NCI-H2171 treated with DMSO at 0.1 percent for 48 hours (cell line): ENCODE measurements around the gene OR4D9.
A peak's percentile ranks its signal among the peaks of the same experiment; 100 is the strongest.
"Not testable (repeated sequence)": the region's sequence is repeated elsewhere in the genome, so short reads cannot be mapped to it uniquely, and the experiment has no call there.

Source experiments
- DNase-seq: peaks from one replicate; lab custom pipeline; 2025; lab: John Stamatoyannopoulos, UW

The OR4D9 gene

DNA sequence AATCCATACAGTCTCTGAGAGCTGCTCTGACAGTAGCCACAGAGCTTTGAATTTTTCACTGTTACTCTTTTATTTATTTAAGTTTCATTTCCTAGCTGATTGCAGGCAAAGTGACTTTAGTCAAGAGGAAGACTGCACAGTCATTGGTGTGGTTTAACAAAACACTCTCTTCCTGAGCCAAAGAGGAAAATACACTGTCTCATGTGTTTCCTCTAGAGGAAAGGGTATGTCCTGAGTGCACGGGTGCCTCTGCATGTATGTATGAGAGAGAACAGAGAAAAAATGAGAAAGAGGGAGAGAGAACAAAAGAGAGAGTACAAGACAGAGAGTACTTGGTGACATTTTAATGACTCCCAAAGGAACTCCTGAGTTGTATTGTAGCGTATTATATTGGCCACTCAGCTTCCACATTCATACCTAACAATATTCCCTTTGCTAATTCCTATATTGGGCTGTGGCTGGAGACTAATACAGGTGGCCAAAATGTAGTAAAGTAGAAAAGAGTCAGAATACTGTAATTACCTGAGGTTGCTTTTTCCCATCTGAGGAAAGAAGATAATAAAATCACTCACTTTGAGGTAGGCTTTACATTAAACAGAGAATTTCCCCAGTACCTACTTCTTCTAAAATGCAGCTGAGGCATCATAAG lies at the start of gene OR4D9:
TSS of gene OR4D9 (plus strand) at position 599 of the 649 bp plus-strand sequence. CDS start 3,374 bp downstream, outside the sequence.
- DNase-seq: no peak

- DNase-seq: peak; percentile 30
These were observed 48.1 kb upstream of the OR4D9 start for GRCh38 chr11:59463190-59463641.

- no peak for DNase-seq
These were observed 38.3 kb upstream of the OR4D9 start, which contains the start of gene OR4D10 for GRCh38 chr11:59473015-59473414. Gene OR4D10 (plus strand): TSS chr11:59473315. CDS start chr11:59477430, 4,115 bp downstream.

- no peak for DNase-seq
These were observed 36.2 kb upstream of the OR4D9 start for GRCh38 chr11:59475176-59475575.

DNA sequence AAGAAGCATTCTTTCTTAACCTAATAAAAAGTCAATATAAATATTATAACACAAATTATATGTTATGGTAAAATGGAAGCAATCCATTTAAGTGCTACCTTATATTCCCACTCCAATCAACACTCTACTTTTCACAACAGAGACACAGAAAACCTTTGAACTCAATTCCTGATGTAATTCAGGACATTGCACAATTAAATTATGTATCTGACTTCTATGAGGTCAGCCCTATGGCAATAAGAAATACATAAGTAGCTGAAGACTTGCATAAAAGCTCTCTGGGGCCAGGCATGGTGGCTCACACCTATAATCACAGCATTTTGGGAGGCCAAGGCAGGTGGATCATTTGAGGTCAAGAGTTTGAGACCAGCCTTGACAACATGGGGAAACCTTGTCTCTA lies 31.4 kb upstream of the OR4D9 start:
- no peak for DNase-seq

GRCh38 chr11:59480359-59480758 lies 31.0 kb upstream of the OR4D9 start:
- DNase-seq: no peak

DNA sequence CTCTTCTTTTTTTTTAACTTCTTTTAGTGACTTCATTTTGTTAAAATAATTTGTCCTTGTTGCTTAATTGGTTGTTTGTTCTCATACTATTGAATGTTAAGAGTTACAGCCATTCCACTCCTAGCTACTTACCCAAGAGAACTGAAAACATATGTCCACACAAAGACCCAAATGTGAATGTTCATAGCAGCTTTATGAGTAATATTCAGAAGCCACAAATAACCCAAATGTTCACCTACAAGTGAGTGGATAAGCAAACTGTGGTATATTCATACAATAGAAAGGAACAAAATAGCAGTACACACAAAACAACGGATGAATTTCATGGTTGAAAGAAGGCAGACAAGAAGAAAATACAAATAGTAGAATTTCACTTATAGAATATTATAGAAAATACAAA lies 9.4 kb upstream of the OR4D9 start:
- DNase-seq: no peak

GRCh38 chr11:59503276-59503675 lies 8.1 kb upstream of the OR4D9 start, which contains the start of gene OR4D11:
Gene OR4D11 (plus strand): TSS chr11:59503576. CDS start chr11:59503576, 0 bp downstream.
- DNase-seq: no peak

DNA sequence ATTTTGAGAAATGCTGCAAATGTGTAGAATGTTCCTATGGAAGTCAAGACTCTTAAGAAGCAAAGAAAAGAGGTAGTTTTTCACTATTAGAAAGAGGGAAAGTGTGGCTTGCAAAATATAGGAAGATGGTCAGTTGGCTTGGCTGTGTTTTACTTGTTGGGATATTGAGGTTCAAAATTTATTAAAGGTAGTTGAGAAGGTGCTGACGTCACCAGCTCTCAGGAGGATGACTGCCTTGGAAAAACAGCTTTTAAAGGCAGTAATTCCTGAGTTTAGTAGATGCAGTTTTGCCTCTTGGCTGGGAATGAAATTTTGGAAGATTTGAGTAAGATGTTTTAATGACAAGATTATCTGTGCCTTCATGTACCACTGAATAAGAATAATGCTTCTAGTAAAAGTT lies 336 bp downstream of the OR4D9 start:
- no peak for DNase-seq

DNA sequence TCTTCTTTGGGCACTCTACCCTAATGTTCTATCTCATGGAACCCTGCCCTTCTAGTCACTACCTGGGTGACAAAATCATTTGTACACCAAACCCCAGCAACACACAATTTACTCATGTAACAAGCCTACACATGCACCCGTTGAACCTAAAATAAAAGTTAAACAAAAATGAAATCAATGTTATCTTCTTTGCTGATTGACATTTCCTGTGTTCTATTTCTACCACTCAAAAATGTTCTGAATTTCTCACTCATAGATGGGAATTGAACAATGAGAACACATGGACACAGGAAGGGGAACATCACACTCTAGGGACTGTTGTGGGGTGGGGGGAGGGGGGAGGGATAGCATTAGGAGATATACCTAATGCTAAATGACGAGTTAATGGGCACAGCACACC lies 8.8 kb downstream of the OR4D9 start:
- not testable (repeated sequence) for DNase-seq

GRCh38 chr11:59520741-59521140 lies 9.4 kb downstream of the OR4D9 start:
- DNase-seq: no peak

DNA sequence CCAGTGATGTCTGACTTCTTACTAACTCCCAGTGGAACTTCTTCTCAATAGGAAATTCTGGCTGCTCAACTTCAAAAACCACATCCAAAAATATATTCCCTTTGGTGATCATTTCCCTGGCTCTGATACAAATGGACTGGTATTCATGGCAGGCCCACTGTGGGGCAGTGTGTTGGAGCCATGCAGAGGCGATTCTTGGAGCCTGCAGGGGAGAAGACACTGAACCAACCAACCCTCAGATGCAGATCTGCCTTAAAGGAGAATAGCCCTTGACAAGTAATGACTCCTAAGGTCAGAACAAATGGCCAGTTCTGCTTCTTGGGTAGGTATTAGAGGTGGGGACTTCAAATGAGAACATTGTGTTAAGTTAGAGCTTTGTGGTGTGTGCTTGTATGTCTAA lies 12.2 kb downstream of the OR4D9 start:
- no peak for DNase-seq

DNA sequence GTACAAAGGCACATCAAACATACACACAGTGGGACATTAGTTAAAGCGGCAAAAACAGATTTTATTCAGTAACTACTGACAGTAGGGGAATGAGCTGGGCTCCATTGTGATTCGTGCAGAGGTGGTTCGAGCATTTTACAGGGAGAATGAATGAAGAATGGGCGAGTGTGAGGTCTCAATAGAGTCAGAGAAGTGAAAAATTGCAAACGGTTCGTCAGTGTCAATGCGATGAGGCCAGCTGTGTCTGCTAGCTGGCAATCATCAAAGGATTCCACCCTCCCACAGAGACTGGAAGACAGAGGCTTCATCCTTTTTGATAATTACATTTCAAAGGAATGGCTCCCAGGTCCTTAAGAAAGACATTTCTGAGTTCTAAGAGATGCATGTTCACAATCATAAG lies 17.4 kb downstream of the OR4D9 start:
- no peak for DNase-seq

GRCh38 chr11:59532620-59533019 lies 21.3 kb downstream of the OR4D9 start:
- no peak for DNase-seq

GRCh38 chr11:59534676-59535075 lies 23.3 kb downstream of the OR4D9 start:
- DNase-seq: no peak

GRCh38 chr11:59542142-59542810 lies 30.9 kb downstream of the OR4D9 start:
- no peak for DNase-seq

GRCh38 chr11:59543713-59544112 lies 32.4 kb downstream of the OR4D9 start:
- not testable (repeated sequence) for DNase-seq

GRCh38 chr11:59544869-59545178 lies 33.5 kb downstream of the OR4D9 start:
- DNase-seq: no peak

- DNase-seq: no peak
These were observed 34.1 kb downstream of the OR4D9 start for GRCh38 chr11:59545179-59546020.

DNA sequence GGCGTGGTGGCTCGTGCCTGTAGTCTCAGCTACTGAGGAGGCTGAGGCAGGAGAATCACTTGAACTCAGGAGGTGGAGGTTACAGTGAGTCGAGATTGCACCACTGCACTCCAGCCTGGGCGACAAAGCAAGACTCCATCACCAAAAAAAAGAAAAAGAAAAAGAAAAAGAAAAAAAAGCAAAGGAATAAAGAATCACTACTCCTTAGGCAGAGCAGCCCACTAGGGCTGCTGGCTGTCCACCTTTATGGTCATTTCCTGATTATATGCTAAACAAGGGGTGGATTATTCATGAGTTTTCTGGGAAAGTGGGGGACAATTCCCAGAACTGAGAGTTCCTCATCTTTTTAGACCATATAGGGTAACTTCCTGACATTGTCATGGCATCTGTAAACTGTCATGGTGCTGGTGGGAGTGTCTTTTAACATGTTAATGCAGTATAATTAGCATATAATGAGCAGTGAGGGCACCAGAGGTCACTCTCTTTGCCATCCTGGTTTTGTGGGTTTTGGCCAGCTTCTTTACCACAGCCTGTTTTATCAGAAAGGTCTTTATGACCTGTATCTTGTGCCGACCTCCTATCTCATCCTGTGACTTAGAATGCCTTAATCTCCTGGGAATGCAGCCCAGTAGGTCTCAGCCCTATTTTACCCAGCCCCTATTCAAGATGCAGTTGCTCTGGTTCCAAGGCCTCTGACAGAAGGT lies 36.4 kb downstream of the OR4D9 start:
- not testable (repeated sequence) for DNase-seq

- no peak for DNase-seq
These were observed 36.9 kb downstream of the OR4D9 start for GRCh38 chr11:59548309-59548656.

- peak; percentile 97 for DNase-seq
These were observed 39.1 kb downstream of the OR4D9 start for GRCh38 chr11:59550368-59550841.
